ENCODE data around the gene ATP11A.

- TF ChIP-seq POLR2AphosphoS5 (IDR thresholded peaks at IDR 0.05; ENCODE audit: borderline replicate concordance, low read depth, low read length) (no peak), EZH2 (IDR thresholded peaks at IDR 0.05) (no peak)
These were observed 84.0 kb downstream of the ATP11A start for GRCh38 chr13:112773601-112774447.
